COR-L47 (cell line): ENCODE measurements around the gene PRR11.
A peak's percentile ranks its signal among the peaks of the same experiment; 100 is the strongest.
"Not testable (repeated sequence)": the region's sequence is repeated elsewhere in the genome, so short reads cannot be mapped to it uniquely, and the experiment has no call there.

Experiments used
- DNase-seq: peaks from one replicate; lab custom pipeline; 2025; lab: John Stamatoyannopoulos, UW

PRR11 gene

DNA sequence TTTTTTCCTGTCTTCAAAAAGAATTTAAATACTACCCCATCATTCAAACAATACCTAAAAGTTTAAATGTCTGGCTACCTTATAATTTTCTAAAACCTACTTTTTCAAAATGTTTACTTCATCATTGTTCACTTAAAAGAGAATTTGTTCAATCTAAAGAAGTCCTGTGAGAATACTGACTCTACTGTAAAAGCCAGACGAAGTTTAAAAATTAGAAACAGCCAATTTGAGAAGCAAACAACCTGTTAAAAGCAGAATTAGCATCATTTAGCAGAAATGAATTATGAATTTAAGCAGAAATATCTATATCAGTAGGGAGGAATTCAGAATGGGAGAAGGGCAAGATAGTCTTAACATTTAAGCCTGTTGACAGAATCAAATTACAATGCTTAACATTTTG is 2.6 kb upstream of the PRR11 start:
- no peak for DNase-seq

DNA sequence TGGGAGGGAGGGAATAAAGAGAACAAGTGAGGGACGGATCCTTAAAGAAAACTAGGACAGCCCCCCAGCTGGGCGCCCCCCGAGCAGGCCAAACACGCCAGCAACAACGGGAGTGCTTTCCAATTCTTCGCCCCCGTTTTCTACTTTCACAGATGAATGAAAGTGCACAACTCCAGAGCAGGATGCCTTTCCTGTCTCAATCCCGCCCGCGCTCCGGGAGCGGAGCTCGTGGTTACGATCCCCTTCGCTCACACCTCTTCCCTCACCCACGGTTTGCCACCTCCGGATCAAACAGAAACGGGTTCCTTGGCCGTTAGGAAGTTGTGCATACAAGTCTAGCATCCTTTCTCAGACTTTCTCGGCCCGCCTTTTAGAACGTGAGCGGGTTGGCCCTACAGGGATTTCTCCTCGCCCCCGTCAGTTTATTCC is 1.2 kb upstream of the PRR11 start:
- DNase-seq: peak; percentile 46

DNA sequence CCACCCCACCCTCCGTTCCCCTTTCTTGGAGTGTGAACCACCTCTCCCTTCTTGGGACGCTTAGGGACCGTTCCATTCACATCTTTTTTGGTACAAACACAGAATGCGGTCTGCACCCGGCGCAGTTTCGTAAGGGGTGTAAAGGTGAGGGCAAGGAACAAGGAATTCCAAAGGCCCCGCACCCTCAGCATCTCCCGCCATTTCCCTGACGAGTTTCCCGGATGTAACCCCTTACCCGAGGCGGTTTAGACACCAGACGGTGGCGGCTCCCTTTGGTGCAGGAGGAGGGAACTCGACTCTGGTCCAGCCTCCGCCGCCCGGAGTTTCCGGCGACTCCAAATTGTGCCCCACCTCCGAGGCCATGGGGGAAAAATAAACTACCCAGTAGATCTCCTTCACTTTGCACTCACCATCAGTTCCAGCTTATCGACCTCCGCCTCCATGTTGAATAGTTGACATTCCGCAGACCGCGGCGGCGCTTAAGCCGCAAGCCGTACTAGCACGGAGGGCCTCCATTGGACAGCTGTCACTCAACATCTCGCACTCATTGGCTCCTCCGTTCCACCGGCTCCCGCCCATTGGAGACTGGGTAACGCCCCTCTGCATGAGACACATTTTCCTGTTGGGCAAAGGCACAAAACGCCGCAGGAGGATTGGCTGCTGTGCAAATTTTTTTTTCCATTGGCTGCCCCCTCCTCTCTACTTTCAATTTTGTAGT is 666 bp upstream of the PRR11 start, which contains the start of gene SKA2:
Gene SKA2 (minus strand): TSS at position 466 of the 718 bp plus-strand sequence. CDS start 23 bp downstream, at position 443.
- peak; percentile 100 for DNase-seq

DNA sequence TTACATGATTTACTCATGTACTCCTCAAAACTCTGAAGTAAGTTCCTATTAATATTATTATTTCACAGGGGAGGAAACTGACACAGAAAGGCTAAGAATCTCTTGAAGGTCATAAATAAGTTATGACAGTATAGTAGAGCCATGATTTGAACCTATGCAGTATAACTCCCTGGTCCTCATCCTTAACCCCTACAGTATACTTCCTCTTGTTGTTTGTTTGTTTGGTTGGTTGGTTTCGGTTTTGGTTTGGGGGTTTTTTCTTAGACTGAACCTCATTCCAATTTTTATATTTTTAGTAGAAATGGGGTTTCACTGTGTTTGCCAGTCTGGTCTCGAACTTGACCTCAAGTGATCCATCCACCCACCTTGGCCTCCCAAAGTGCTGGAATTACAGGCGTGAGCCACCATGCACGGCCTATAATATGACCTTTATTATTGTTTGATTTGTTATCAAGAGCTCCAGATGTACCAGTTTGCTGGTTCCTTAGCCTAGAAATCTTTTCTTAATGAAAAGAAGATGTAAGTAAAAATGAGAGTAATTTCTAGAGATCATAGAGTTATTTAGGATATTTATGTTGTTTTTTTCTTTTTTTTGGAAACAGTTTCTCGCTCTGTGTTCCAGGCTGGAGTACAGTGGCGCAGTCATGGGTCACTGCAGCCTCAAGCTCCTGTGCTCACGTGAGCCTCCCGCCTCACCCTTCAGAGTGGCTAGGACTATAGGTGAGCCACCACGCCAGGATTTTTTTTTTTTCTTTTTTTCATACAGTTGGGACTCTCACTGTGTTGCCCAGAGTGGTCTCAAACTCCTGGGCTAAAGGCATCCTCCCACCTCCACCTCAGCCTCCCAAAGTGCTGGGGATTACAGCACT is 4.8 kb downstream of the PRR11 start:
- no peak for DNase-seq

DNA sequence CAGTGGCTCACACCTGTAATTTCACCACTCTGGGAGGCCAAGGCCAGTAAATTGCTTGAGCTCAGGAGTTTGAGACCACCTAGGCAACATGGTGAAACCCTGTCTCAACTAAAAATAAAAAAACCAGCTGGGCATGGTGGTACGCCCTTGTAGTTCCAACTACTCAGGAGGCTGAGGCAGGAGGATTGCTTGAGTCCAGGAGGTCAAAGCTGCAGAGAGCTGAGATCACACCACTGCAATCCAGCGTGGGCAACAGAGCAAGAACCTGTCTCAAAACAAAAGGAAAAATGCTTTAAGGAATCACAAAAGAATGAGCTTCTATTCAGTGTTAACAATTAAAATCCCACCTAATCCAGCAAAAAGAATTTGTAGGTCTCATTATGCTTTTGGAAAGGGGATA is 5.9 kb downstream of the PRR11 start:
- DNase-seq: no peak

DNA sequence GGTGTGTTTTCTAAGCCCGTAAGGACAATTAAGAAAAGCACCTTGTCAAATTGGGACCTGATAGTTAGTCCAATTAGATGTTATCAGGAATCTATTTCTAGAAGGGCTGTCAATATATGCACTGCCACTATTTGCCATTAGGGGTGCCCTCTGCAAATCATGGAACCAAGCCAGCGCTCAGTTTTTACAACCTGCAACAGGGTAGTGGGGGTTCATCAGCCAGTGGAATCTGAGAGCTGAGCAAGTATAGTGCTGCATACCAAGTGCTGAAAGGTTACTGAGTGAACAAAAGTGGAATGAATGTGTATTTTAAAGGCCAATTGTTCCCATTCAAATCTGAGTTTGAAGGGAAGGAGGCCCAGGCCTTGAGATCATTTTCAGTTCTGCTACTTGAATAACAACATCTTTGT is 10.4 kb downstream of the PRR11 start:
- peak; percentile 50 for DNase-seq

DNA sequence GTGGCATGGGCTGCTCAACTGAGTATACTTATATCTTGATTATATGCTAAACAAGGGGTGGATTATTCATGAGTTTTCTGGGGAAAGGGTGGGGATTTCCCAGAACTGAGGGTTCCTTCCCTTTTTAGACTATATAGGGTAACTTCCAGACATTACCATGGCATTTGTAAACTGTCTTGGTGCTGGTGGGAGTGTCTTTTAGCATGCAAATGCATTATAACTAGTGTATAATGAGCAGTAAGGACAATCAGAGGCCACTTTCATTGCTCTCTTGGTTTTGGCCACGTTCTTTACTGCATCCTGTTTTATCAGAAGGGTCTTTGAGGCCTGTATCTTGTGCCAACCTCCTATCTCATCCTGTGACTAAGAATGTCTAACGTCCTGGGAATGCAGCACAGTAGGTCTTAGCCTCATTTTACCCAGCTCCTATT is 12.0 kb downstream of the PRR11 start:
- DNase-seq: no peak

DNA sequence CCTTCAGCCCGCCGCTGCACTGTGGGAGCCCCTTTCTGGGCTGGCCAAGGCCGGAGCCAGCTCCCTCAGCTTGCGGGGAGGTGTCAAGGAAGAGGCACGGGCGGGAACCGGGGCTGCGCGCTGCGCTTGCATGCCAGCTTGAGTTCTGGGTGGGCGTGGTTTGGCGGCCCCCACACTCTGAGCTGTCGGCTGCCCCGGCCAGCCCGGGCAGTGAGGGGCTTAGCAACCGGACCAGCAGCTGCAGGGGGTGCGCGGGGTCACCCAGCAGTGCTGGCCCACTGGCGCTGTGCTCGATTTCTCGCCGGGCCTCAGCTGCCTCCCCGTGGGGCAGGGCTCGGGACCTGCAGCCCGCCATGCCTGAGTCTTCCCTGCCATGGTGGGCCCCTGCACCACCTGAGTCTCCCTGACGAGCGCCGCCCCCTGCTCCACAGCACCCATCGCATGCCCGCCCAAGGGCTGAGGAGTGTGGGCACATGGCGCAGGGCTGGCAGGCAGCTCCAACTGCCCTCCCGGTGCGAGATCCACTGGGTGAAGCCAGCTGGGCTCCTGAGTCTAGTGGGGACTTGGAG is 17.0 kb downstream of the PRR11 start:
- no peak for DNase-seq

DNA sequence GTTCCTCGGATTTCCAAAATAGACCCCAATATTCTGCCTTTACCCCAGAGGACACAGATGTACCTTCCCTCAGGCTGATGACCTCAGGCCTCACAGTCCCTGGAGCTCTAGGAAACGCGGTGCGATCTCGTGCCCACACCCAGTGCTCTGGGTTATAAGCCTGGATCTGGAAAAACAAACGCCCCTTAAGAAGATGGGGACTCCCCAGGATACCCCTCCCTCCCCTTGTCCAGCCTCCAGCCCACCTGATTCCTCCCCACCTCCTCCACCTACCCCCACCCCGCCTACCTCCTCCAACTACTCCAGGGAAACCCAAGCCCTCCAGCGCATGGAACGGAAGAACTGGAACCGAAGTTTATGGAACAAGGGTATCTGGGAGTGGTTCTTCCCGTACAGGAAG is 19.1 kb downstream of the PRR11 start:
- DNase-seq: no peak

DNA sequence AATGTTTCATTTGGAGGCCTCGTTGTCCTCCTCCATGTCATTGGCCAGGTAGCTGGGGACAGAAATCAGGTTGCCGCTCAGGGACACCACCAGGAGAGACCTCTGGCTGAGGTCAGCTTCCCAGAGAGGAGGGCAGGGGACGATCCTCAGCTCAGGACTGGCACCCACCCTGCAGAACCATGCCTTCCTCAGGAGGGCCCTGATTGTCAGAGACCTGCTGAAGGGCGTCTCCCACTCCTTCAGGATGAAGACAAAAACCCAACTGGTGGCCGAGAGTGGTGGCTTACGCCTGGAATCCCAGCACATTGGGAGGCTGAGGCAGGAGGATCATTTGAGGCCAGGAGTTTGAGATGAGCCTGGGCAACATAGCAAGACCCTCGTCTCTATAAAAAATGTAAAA is 19.5 kb downstream of the PRR11 start:
- DNase-seq: no peak

DNA sequence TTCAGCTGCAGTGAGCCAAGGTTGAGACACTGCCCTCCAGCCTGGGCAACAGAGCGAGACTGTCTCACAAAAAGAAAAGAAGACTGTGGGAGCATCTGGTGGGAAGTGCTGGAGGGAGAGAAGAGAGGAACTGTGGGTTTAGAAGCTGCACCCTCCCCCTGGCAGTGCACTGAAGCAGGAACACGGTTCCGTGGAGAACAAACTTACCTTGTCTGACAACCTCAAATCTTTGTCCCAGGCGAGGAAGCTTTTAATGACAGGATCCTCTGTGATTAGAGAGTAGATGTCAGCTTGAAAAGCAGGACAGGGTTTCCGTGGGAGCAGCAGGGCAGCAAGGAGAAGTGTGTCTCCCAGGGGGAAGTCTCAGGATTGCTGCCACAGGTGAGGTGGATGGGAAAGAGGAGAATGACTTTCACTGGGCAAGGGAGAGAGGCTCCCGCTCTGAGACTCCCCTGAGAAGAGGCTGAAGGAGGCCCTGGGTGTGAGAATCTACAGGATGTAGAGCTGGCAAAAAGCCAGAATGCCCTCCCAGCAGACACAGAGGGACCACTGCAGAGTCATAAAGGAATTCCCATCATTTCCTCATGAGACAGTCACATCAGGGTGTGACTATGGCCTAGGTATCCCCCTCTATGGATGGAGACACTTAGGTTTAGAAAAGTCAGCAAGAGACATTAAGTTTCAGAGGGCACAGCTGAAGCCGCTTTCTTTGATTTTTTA is 22.9 kb downstream of the PRR11 start:
- no peak for DNase-seq

DNA sequence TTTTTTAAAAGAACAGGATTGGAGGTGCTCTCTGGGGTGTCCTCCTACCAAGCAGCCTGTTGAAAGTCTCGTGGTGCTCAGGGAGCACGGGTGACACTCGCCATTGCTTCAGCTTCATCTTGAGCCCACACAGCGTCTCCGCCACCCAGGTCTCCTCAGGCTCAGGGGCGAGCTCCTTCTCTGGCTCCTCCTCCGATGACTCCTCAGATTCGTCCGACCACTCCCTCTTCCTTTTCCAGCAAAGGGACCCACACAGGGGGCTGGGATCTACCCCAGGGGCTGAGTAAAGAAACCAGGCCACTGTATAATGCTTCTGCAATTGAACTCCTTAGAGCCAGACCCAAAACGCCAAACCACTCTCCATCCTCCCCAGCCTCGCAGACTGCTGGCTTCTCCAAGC is 24.1 kb downstream of the PRR11 start:
- not testable (repeated sequence) for DNase-seq

DNA sequence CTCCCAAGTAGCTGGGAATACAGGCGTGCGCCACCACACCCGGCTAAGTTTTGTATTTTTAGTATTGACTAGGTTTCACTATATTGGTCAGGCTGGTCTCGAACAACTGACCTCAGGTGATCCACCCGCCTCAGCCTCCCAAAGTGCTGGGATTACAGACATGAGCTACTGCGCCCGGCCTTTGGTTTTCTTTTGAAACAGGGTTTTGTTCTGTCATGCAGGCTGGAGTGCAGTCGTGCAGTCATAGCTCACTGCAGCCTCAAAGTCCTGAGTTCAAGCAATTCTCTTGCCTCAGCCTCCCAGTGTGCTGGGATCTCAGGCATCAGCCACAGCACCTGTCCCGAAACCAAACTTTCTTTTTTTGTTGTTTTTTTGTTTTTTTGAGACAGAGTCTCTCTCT is 25.1 kb downstream of the PRR11 start:
- no peak for DNase-seq

DNA sequence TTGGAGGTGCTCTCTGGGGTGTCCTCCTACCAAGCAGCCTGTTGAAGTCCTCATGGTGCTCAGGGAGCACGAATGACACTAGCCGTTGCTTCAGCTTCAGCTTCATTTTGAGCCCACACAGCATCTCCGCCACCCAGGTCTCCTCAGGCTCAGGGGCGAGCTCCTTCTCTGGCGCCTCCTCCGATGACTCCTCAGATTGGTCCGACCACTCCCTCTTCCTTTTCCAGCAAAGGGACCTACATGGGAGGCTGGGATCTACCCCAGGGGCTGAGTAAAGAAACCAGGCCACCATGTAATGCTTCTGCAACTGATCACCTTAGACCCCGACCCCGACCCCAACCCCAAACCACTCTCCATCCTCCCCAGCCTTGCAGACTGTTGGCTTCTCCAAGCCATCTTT is 25.9 kb downstream of the PRR11 start:
- DNase-seq: no peak

DNA sequence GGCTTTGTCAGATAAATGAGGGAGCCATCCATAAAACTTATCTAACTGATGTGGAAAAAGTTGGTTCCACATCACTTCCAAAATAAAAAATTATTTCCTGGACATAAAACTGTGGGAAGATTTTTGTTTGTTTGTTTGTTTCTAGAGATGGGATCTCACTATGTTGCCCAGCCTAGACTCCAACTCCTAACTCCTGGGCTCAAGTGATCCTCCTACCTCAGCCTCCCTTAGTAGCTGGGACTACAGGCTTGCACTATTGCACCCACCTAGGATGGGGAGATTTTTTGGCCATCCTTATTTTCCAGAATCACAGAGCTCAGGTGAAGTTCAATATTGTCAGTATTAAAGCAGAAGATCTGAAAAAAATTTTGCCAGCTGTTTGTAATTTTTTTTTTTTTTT is 30.5 kb downstream of the PRR11 start:
- DNase-seq: no peak

DNA sequence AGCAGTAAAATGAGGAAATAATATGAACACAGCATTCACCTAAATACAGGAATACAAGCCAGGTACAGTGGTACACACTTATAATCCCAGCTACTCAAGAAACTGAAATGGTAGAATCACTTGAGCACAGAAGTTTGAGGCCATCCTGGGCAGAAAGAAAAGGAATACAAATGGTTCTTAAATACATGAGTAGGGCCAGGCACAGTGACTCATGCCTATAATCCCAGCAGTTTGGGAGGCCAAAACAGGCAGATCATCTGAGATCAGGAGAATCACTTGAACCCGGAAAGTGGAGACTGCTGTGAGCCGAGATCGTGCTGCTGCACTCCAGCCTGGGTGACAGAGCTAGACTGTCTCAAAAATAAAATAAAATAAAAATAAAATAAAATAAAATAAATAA is 31.3 kb downstream of the PRR11 start:
- no peak for DNase-seq

DNA sequence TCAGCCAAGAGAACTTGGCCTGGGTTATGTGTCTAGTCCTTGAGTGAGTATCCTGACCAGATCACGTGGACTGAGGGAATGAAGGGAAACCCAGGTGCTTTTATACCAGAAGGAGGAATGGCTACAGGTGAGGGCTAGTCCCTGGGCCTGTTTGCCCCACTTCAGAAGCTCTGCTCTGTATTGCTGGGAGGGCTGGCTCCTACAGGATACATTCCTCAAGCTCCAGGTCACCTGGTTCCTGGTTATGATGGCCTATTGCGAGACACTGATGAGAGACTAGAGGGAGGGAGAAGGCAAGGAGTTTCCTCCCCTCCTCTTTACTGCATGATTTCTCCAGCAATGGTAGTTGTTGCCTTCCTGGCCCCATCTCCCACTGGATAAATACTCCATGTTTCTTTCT is 35.3 kb downstream of the PRR11 start:
- DNase-seq: no peak

DNA sequence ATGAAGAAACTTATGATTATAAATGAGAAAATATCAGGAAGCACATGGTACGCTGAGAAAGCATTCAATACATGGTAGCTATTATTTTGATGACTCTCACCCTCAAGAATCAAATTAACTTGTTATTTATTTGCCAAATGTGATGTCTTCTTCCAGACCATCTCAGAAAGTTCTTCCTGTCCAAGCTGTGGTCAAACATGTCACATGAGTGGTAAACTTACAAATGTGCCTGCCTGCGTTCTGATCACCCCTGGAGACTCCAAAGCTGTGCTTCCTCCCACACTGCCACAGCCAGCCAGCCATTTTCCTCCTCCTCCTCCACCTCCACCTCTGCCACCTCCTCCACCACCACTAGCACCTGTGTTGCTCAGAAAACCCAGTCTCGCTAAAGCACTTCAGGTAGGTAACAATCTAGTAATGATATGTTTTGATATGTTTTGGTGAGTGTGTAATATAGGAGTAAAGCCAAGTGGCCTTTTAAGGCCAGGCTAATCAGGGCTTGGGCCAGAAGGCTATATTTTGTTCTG is 37.9 kb downstream of the PRR11 start:
- no peak for DNase-seq

DNA sequence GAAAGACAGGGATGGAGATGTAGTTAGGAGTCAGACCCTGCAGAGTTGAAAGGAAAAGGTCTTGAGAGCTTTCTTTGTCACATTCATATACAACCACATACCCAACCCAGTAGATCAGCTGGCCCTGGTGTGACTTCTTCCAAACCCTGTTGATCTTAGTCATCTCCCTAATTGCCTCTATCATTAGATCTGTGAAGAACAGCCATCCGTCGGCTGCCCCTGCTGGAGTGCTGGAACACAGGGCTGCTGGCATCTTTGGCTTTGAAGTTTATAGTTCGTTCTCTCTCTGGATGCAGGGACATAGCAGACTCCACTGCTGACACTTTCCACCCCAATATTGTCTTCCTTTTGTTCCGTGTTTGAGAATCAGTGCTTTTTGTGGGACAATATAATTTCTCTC is 43.9 kb downstream of the PRR11 start:
- DNase-seq: no peak

DNA sequence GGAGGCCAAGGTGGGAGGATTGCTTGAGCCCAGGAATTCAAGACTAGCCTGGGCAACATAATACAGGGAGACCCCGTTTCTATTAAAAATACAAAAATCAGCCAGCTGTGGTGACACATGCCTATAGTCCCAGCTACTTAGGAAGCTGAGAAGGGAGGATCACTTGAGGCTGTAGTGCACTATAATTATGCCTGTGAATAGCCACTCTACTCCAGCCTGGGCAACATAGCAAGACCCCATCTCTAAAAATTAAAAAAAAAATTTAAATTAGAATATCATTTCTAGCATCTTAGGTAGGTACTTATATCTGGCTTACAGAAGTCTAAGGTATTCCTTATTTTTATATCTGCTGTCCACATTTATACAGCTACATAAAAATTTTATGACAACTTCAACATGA is 46.8 kb downstream of the PRR11 start:
- no peak for DNase-seq

DNA sequence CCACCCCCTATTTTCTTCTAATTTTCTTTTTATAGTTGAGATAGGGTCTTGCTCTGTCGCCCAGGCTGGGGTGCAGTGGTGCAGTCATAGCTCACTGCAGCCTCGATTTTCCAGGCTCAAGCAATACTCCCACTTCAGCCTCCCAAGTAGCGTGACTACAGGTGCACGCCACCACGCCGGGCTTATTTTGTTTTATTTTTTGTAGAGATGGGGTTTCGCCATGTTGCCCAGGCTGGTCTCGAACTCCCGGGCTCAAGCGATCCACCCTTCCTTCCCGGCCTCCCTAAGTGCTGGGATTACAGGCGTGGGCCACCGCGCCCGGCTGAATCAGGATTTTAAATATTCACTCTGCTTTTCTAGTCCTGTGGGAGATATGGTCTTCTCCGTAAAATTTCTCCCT is 63.8 kb downstream of the PRR11 start:
- no peak for DNase-seq

DNA sequence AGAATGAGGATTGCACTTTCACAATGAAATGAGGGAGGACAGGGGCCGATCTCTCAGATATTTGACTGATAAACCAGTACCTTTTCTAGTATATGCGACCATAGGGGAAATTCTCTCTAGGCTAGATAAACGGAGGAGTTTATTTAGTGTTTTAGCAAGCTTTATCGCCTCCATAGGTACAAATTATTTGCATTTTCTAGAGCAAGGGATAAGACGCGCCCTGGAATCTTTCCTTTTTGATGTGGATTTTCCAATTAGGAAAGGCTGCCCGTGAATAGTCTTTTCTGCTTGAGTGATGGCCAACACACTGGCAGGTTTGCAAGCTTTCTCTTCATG is 64.4 kb downstream of the PRR11 start:
- no peak for DNase-seq
